NK-92 (cell line): ENCODE data around the gene MED14.

Source experiments
- DNase-seq: peaks from one replicate; lab custom pipeline; 2025; ENCODE audit not compliant: unreplicated experiment; lab: John Stamatoyannopoulos, UW

MED14 gene

GRCh38 chrX:40729598-40730584 is 5.5 kb downstream of the MED14 start:
- DNase-seq, result no peak

- no peak for DNase-seq
Measured at GRCh38 chrX:40727581-40728252, 7.6 kb downstream of the MED14 start.

- DNase-seq, result no peak
Measured at GRCh38 chrX:40727093-40727492, 8.2 kb downstream of the MED14 start.

GRCh38 chrX:40722930-40723329 is 12.4 kb downstream of the MED14 start:
- DNase-seq, result no peak

GRCh38 chrX:40721489-40722106 is 13.7 kb downstream of the MED14 start:
- no peak for DNase-seq

- DNase-seq, result no peak
Measured at GRCh38 chrX:40720792-40721191, 14.6 kb downstream of the MED14 start.

GRCh38 chrX:40720339-40720738 is 15.0 kb downstream of the MED14 start:
- no peak for DNase-seq

- no peak for DNase-seq
Measured at GRCh38 chrX:40719731-40720130, 15.6 kb downstream of the MED14 start.

GRCh38 chrX:40719218-40719617 is 16.1 kb downstream of the MED14 start:
- no peak for DNase-seq

- DNase-seq, result no peak
Measured at GRCh38 chrX:40709395-40709794, 25.9 kb downstream of the MED14 start.

GRCh38 chrX:40705658-40706312 is 29.6 kb downstream of the MED14 start:
- DNase-seq, result no peak

GRCh38 chrX:40700640-40701342 is 34.6 kb downstream of the MED14 start:
- DNase-seq, result no peak

- no peak for DNase-seq
Measured at GRCh38 chrX:40698851-40699250, 36.5 kb downstream of the MED14 start.

- no peak for DNase-seq
Measured at GRCh38 chrX:40694802-40695201, 40.5 kb downstream of the MED14 start.

GRCh38 chrX:40688929-40689328 is 46.4 kb downstream of the MED14 start:
- DNase-seq, result no peak

GRCh38 chrX:40687169-40687568 is 48.2 kb downstream of the MED14 start:
- DNase-seq, result no peak

GRCh38 chrX:40685362-40685918 is 49.9 kb downstream of the MED14 start:
- DNase-seq, result no peak

- no peak for DNase-seq
Measured at GRCh38 chrX:40684092-40684491, 51.2 kb downstream of the MED14 start.

GRCh38 chrX:40683245-40683644 is 52.1 kb downstream of the MED14 start:
- DNase-seq, result no peak

GRCh38 chrX:40671126-40671525 is 64.2 kb downstream of the MED14 start:
- no peak for DNase-seq
